Stimulated activated naive CD8-positive, alpha-beta T cell treated with anti-CD3 and anti-CD28 coated beads, Interleukin-15, amount 100 ng/mL, for 72 hours (primary cell): ENCODE data around the gene FAM174C.
"Not testable (repeated sequence)": the region's sequence is repeated elsewhere in the genome, so short reads cannot be mapped to it uniquely, and the experiment has no call there.

Source experiments
- ATAC-seq: fragments of 150-1000 bp; cut with Tn5 transposase; 2 replicates; pipeline ENCODE4 v1.10.0; 2021; ENCODE audit warnings: mild to moderate bottlenecking, moderate library complexity
- DNase-seq, 2 donors: peaks; one replicate each; pipeline ENCODE4 v3.0.0; 2021 to 2022
- H3K27ac Mint-ChIP-seq, 2 donors: one replicate each; pipeline ENCODE4 v1.8.0; 2022; ENCODE audit warnings: mild to moderate bottlenecking in 2 of 2, mixed read lengths in 2 of 2, moderate library complexity in 2 of 2
- H3K27me3 Mint-ChIP-seq: one replicate; pipeline ENCODE4 v1.8.0; 2022; ENCODE audit warnings: mixed read lengths
- H3K4me1 Mint-ChIP-seq: one replicate; pipeline ENCODE4 v1.8.0; 2022; ENCODE audit warnings: mild to moderate bottlenecking, mixed read lengths
- H3K4me3 Mint-ChIP-seq, 2 donors: one replicate each; pipeline ENCODE4 v1.8.0; 2022; ENCODE audit warnings: mild to moderate bottlenecking in 2 of 2, mixed read lengths in 2 of 2, moderate library complexity in 1 of 2
- H3K9me3 Mint-ChIP-seq, 2 donors: one replicate each; pipeline ENCODE4 v1.8.0; 2022; ENCODE audit warnings: mixed read lengths in 2 of 2

FAM174C gene

GRCh38 chr19:1244693-1245451 lies 30.5 kb upstream of the FAM174C start:
- ATAC-seq: no peak
- no peaks in the 10 kb centered on the region for H3K27me3 Mint-ChIP-seq
- peaks cover 45% of the 10 kb centered on the region for H3K4me1 Mint-ChIP-seq
- H3K27ac Mint-ChIP-seq: peak overlapping the region in 1 of 2 donors; percentile 81
- H3K9me3 Mint-ChIP-seq: no peaks in the 10 kb centered on the region
- H3K4me3 Mint-ChIP-seq: peak overlapping the region; percentile 75 to 82
- DNase-seq: no peak

GRCh38 chr19:1245494-1246264 lies 29.7 kb upstream of the FAM174C start:
- Mint-ChIP-seq H3K27me3 (no peaks in the 10 kb centered on the region), H3K4me1 (peaks cover 43% of the 10 kb centered on the region), H3K9me3 (no peaks in the 10 kb centered on the region), H3K4me3 (no peak overlapping the region), H3K27ac (no peak overlapping the region)
- ATAC-seq (no peak), DNase-seq (no peak)

- not testable (repeated sequence) for DNase-seq, H3K27me3 Mint-ChIP-seq, H3K9me3 Mint-ChIP-seq, ATAC-seq, H3K4me3 Mint-ChIP-seq, H3K27ac Mint-ChIP-seq
- peaks cover 36% of the 10 kb centered on the region for H3K4me1 Mint-ChIP-seq
These were observed 28.9 kb upstream of the FAM174C start for GRCh38 chr19:1246265-1247087.

- H3K9me3 Mint-ChIP-seq: no peaks in the 10 kb centered on the region
- H3K4me3 Mint-ChIP-seq: peak overlapping the region in 1 of 2 donors; percentile 35
- no peak overlapping the region for H3K27ac Mint-ChIP-seq
- H3K4me1 Mint-ChIP-seq: peaks cover 26% of the 10 kb centered on the region
- no peak for ATAC-seq
- DNase-seq: no peak
- no peaks in the 10 kb centered on the region for H3K27me3 Mint-ChIP-seq
These were observed 27.6 kb upstream of the FAM174C start for GRCh38 chr19:1247748-1248138.

GRCh38 chr19:1248139-1248785 lies 27.1 kb upstream of the FAM174C start, which contains the start of gene MIDN:
Gene MIDN (plus strand): TSS chr19:1248583. CDS start chr19:1250297, 1,714 bp downstream.
- DNase-seq (peak; percentile 69 to 75), ATAC-seq (peak; percentile 8)
- peaks cover 23% of the 10 kb centered on the region for H3K4me1 Mint-ChIP-seq
- H3K9me3 Mint-ChIP-seq: no peaks in the 10 kb centered on the region
- H3K4me3 Mint-ChIP-seq: peak within 1 kb of the TSS; percentile 78 to 79
- H3K27ac Mint-ChIP-seq: peak within 1 kb of the TSS; percentile 52 to 95
- H3K27me3 Mint-ChIP-seq: no peaks in the 10 kb centered on the region

- peak overlapping the region in 1 of 2 donors; percentile 52 for H3K27ac Mint-ChIP-seq
- H3K4me1 Mint-ChIP-seq: peaks cover 23% of the 10 kb centered on the region
- H3K4me3 Mint-ChIP-seq: peak overlapping the region; percentile 78 to 79
- H3K9me3 Mint-ChIP-seq: no peaks in the 10 kb centered on the region
- peak; percentile 85 to 90 for DNase-seq
- ATAC-seq: peak; percentile 8
- H3K27me3 Mint-ChIP-seq: no peaks in the 10 kb centered on the region
These were observed 26.5 kb upstream of the FAM174C start for GRCh38 chr19:1248786-1249297.

- Mint-ChIP-seq H3K4me1 (peaks cover 21% of the 10 kb centered on the region), H3K27ac (peak overlapping the region in 1 of 2 donors; percentile 54), H3K27me3 (no peaks in the 10 kb centered on the region), H3K4me3 (peak overlapping the region; percentile 76 to 82), H3K9me3 (no peaks in the 10 kb centered on the region)
- ATAC-seq (peak; percentile 53), DNase-seq (peak; percentile 93 to 94)
These were observed 25.9 kb upstream of the FAM174C start for GRCh38 chr19:1249298-1249989.

GRCh38 chr19:1249990-1250436 lies 25.3 kb upstream of the FAM174C start:
- Mint-ChIP-seq H3K4me3 (peak overlapping the region; percentile 76 to 82), H3K27ac (peak overlapping the region in 1 of 2 donors; percentile 54), H3K27me3 (no peaks in the 10 kb centered on the region), H3K4me1 (peaks cover 21% of the 10 kb centered on the region), H3K9me3 (no peaks in the 10 kb centered on the region)
- DNase-seq (no peak), ATAC-seq (no peak)

- ATAC-seq (no peak), DNase-seq (peak; percentile 51 to 66)
- Mint-ChIP-seq H3K9me3 (no peaks in the 10 kb centered on the region), H3K4me1 (peaks cover 22% of the 10 kb centered on the region), H3K27ac (peak overlapping the region in 1 of 2 donors; percentile 95), H3K27me3 (no peaks in the 10 kb centered on the region), H3K4me3 (peak overlapping the region; percentile 95 to 98)
These were observed 24.7 kb upstream of the FAM174C start for GRCh38 chr19:1250437-1251260.

GRCh38 chr19:1251330-1252220 lies 23.8 kb upstream of the FAM174C start:
- Mint-ChIP-seq H3K4me1 (peaks cover 32% of the 10 kb centered on the region), H3K4me3 (peak overlapping the region; percentile 95 to 98), H3K27me3 (no peaks in the 10 kb centered on the region), H3K9me3 (no peaks in the 10 kb centered on the region), H3K27ac (peak overlapping the region; percentile 95)
- DNase-seq: peak; percentile 70 to 76
- ATAC-seq: peak; percentile 3

GRCh38 chr19:1252221-1252820 lies 23.0 kb upstream of the FAM174C start:
- Mint-ChIP-seq H3K9me3 (no peaks in the 10 kb centered on the region), H3K27ac (peak overlapping the region; percentile 86 to 94), H3K4me1 (peaks cover 35% of the 10 kb centered on the region), H3K4me3 (peak overlapping the region; percentile 95 to 98), H3K27me3 (no peaks in the 10 kb centered on the region)
- ATAC-seq: peak; percentile 42
- peak; percentile 77 to 89 for DNase-seq

- Mint-ChIP-seq H3K27ac (peak overlapping the region; percentile 90 to 94), H3K4me3 (peak overlapping the region; percentile 95 to 98), H3K4me1 (peaks cover 42% of the 10 kb centered on the region), H3K9me3 (no peaks in the 10 kb centered on the region), H3K27me3 (no peaks in the 10 kb centered on the region)
- peak; percentile 60 for ATAC-seq
- peak; percentile 75 to 87 for DNase-seq
These were observed 22.4 kb upstream of the FAM174C start for GRCh38 chr19:1252821-1253513.
